ENCODE results near the gene KIF22.

KIF22 gene

DNA sequence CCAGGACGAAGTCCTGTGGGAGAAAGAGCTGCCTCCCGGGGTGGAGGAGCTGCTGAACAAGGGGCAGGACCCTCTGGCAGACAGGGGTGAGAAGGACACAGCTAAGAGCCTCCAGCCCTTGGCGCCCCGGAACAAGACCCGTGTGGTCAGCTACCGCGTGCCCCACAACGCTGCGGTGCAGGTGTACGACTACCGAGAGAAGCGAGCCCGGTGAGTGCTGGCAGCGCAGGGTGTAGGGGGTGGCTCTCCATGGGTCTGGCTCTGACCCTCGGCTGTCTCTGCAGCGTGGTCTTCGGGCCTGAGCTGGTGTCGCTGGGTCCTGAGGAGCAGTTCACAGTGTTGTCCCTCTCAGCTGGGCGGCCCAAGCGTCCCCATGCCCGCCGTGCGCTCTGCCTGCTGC lies 51.1 kb downstream of the KIF22 start:
- no peak for DNase-seq (ENCODE audit: low read depth)

- no peak for DNase-seq (ENCODE audit: low read depth)
Observed at GRCh38 chr16:29842732-29843346, 52.3 kb downstream of the KIF22 start.

GRCh38 chr16:29843931-29844330 lies 53.4 kb downstream of the KIF22 start:
- DNase-seq (ENCODE audit: low read depth): no peak

DNA sequence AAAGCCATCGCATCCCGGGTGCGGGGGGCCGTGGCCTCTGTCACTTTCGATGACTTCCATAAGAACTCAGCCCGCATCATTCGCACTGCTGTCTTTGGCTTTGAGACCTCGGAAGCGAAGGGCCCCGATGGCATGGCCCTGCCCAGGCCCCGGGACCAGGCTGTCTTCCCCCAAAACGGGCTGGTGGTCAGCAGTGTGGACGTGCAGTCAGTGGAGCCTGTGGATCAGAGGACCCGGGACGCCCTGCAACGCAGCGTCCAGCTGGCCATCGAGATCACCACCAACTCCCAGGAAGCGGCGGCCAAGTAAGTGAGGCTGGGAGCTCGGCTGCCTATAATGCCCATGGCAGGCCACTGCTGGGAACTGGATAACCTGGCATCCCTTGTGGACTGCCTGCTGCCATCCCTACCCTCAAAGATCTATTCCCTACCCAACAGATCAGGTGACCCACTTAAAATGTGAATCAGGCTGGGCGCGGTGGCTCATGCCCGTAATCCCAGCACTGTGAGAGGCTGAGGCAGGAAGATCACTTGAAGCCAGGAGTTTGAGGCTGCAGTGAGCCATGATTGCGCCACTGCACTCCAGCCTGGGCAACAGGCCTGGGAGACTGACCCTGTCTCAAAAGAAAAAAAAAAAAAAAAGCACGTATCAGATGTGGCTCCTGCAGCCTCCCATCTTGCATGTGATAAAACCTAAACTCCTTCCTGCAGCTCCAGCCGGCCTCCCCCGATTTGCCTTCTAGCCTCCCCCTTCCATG lies 54.2 kb downstream of the KIF22 start:
- DNase-seq (ENCODE audit: low read depth): no peak

GRCh38 chr16:29845656-29846055 lies 55.1 kb downstream of the KIF22 start:
- DNase-seq (ENCODE audit: low read depth): no peak

DNA sequence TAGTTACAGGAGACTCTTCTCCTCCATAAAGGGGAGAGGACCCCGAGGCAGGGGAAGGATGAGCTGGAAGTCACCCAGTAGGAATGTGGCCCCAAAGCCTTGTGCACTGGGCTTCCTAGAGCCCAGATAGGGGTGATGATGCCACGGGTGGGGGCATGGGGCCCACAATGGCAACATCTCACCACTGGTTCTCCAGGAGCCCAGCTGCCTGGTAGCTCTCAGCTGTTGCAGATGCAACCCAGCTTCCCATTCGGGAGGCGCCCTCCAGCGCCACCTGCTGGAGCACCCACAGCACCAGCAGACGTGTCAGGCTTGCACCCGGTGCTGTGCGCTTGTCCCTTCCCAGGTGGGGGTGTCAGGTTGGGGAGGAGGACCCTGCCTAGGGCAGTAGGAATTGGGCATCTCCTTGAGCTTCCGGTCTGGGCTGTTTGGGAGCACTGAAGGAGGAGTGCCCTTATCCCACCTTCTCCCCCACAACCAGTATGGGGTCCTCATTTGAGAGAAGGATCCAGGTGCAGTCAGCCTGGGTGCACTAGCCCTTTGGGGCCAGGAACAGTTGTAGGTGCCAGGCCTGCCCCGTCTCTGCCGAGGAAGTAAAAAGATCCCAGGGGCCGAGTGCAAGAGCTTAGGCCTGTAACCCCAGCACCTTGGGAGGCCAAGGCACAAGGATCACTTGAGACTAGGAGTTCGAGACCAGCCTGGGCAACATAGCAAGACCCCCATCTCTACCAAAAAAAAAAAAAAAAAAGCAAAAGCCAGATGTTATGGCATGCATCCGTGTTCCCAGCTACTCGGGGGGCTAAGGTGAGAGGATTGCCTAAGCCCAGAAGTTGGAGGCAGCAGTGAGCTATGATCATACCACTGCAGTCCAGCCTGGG lies 58.1 kb downstream of the KIF22 start:
- peak; percentile 26 for DNase-seq (ENCODE audit: low read depth)

DNA sequence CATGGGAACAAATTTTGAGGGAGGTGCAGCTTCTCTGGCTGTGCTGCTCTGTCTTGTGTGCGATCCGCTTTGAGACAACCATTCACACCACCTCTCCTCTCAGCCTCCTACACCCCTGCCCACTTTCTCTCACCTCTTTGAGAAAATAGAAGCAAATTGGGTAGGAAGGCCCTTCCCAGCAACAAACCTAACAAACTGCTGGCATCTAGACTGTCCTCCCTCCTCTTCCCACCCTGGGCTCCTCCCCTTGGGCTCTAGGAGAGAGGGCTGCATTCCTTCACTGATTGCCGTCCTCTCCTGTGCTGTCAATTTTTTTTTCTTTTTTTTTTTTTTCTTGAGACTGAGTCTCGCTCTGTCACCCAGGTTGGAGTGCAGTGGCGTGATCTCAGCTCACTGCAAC lies 59.0 kb downstream of the KIF22 start:
- DNase-seq (ENCODE audit: low read depth): no peak

- no peak for DNase-seq (ENCODE audit: low read depth)
Observed at GRCh38 chr16:29850998-29851397, 60.4 kb downstream of the KIF22 start.

- no peak for DNase-seq (ENCODE audit: low read depth)
Observed at GRCh38 chr16:29852654-29853053, 62.1 kb downstream of the KIF22 start.

- no peak for DNase-seq (ENCODE audit: low read depth)
Observed at GRCh38 chr16:29854520-29855100, 64.1 kb downstream of the KIF22 start.

Data from HS-27A (cell line).